Panc1 (cell line): ENCODE results near the gene MAP4K2. TPM values are rescaled to one million over a fixed set of nuclear protein-coding genes. Genes with fewer than 3 reads are reported as not detected.

Source experiments
- ATAC-seq: fragments of 200-7000 bp; cut with Tn5 transposase; 2 replicates; pipeline ENCODE4 v1.9.1; 2020; ENCODE audit warnings: mild to moderate bottlenecking, moderate library complexity
- BruUV-seq: library from RNA; stranded (reverse); fragments of 400-500 nt; replicated peaks from 2 replicates; lab custom pipeline; 2021; lab: Mats Ljungman, UMichigan
- CTCF ChIA-PET: fragments of 300-600 bp; sonication (Branson Sonifier 250); formaldehyde crosslinking; loops from one replicate; lab custom pipeline; 2022; ENCODE audit warnings: antibody characterized with exemption; lab: Charles Lee
- POLR2A ChIA-PET: fragments of 300-600 bp; sonication (Branson Sonifier 250); formaldehyde crosslinking; loops from one replicate; lab custom pipeline; 2022; ENCODE audit warnings: antibody characterized with exemption; lab: Charles Lee
- DNase-seq: peaks from one replicate; pipeline ENCODE4 v3.0.0-alpha.2; 2010; ENCODE audit warnings: low read depth, low spot score
- H3K27ac ChIP-seq: 2 replicates; pipeline ENCODE4 v1.5.1; 2011; ENCODE audit warnings: mild to moderate bottlenecking, low read length, inconsistent platforms
- H3K27me3 ChIP-seq: fragments of 200-500 bp; sonication (Bioruptor generic); 2 replicates; pipeline ENCODE4 v1.6.0; 2014; ENCODE audit warnings: low read length, inconsistent platforms; ENCODE audit not compliant: control insufficient read depth, insufficient read depth
- H3K36me3 ChIP-seq: fragments of 200-500 bp; sonication (Bioruptor generic); 2 replicates; pipeline ENCODE4 v1.5.1; 2014; ENCODE audit warnings: inconsistent platforms, mild to moderate bottlenecking, low read length, moderate library complexity; ENCODE audit not compliant: control insufficient read depth, insufficient read depth
- H3K4me1 ChIP-seq: 2 replicates; pipeline ENCODE4 v1.5.1; 2011; ENCODE audit warnings: inconsistent platforms, mild to moderate bottlenecking, low read length, moderate library complexity; ENCODE audit not compliant: control insufficient read depth, insufficient read depth
- H3K4me3 ChIP-seq, 2 experiments: 2 replicates each; pipeline ENCODE4 v1.5.1; 2011 to 2012; ENCODE audit warnings: low read depth in 2 of 2, low read length in 2 of 2, mild to moderate bottlenecking in 2 of 2, inconsistent platforms in 1 of 2, moderate library complexity in 1 of 2
- H3K9me3 ChIP-seq: fragments of 200-500 bp; sonication (Bioruptor generic); 2 replicates; pipeline ENCODE4 v1.5.1; 2014; ENCODE audit warnings: low read depth, mild to moderate bottlenecking, inconsistent platforms, low read length, moderate library complexity; ENCODE audit not compliant: control insufficient read depth, insufficient read depth
- POLR2AphosphoS5 ChIP-seq: IDR thresholded peaks from 2 replicates; pipeline ENCODE4 v1.6.1; 2012; ENCODE audit warnings: mild to moderate bottlenecking, low read depth, low read length, moderate library complexity
- SIN3A ChIP-seq: IDR thresholded peaks from 2 replicates; pipeline ENCODE4 v1.6.1; 2012; ENCODE audit warnings: low read depth, mild to moderate bottlenecking, low read length, moderate library complexity, borderline replicate concordance; ENCODE audit not compliant: insufficient read depth
- TCF7L2 ChIP-seq: IDR thresholded peaks from 2 replicates; pipeline ENCODE4 v1.6.1; 2011; ENCODE audit warnings: mild to moderate bottlenecking, low read depth, low read length, inconsistent platforms
- in situ Hi-C: cut with HindIII; loops from 2 replicates; pipeline ENCODE4 v1.10.0; 2016; ENCODE audit warnings: low sequenced_read_pairs, low pct_unique_long_range_greater_than_20kb
- intact Hi-C: fragments of 100-400 bp; cut with micrococcal nuclease; formaldehyde crosslinking; loops from one replicate; pipeline ENCODE4 v1.10.0; 2022; ENCODE audit not compliant: unreplicated experiment
- total RNA-seq: library from RNA; stranded (reverse); gene quantifications from one replicate; pipeline ENCODE4 v1.2.1, GENCODE V29; 2021; ENCODE audit not compliant: unreplicated experiment
- TF ChIP-seq, protein P1 (sequence below), 2 experiments: IDR thresholded peaks; 2 replicates each; pipeline ENCODE4 v1.6.1; 2011 to 2012; ENCODE audit warnings: low read depth in 2 of 2, control low read depth in 1 of 2, low read length in 1 of 2, mild to moderate bottlenecking in 1 of 2, moderate library complexity in 1 of 2; ENCODE audit not compliant: insufficient read depth in 1 of 2
- TF ChIP-seq, protein P2 (sequence below): fragments of 450-650 bp; IDR thresholded peaks from 2 replicates; pipeline ENCODE4 v1.5.1; 2017; ENCODE audit warnings: mild to moderate bottlenecking

MAP4K2 gene
- total RNA-seq, 1 experiment from 2014 or later = 46.4 TPM

GRCh38 chr11:64838600-64839334, 35.8 kb upstream of the MAP4K2 start:
- DNase-seq (no peak), ATAC-seq (no peak)
- in situ Hi-C loops (no loop called here), intact Hi-C loops (no loop called here)
- CTCF ChIA-PET = no interaction called here
- TF ChIP-seq, protein P1, sequence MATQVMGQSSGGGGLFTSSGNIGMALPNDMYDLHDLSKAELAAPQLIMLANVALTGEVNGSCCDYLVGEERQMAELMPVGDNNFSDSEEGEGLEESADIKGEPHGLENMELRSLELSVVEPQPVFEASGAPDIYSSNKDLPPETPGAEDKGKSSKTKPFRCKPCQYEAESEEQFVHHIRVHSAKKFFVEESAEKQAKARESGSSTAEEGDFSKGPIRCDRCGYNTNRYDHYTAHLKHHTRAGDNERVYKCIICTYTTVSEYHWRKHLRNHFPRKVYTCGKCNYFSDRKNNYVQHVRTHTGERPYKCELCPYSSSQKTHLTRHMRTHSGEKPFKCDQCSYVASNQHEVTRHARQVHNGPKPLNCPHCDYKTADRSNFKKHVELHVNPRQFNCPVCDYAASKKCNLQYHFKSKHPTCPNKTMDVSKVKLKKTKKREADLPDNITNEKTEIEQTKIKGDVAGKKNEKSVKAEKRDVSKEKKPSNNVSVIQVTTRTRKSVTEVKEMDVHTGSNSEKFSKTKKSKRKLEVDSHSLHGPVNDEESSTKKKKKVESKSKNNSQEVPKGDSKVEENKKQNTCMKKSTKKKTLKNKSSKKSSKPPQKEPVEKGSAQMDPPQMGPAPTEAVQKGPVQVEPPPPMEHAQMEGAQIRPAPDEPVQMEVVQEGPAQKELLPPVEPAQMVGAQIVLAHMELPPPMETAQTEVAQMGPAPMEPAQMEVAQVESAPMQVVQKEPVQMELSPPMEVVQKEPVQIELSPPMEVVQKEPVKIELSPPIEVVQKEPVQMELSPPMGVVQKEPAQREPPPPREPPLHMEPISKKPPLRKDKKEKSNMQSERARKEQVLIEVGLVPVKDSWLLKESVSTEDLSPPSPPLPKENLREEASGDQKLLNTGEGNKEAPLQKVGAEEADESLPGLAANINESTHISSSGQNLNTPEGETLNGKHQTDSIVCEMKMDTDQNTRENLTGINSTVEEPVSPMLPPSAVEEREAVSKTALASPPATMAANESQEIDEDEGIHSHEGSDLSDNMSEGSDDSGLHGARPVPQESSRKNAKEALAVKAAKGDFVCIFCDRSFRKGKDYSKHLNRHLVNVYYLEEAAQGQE (IDR thresholded peaks at IDR 0.05; ENCODE audit: insufficient read depth in 1 of 2, low read depth in 2 of 2, low read length in 1 of 2) = no peak
- TF ChIP-seq TCF7L2 = no peak
- no peak for TF ChIP-seq SIN3A
- no peak for TF ChIP-seq POLR2AphosphoS5
- TF ChIP-seq, protein P2, sequence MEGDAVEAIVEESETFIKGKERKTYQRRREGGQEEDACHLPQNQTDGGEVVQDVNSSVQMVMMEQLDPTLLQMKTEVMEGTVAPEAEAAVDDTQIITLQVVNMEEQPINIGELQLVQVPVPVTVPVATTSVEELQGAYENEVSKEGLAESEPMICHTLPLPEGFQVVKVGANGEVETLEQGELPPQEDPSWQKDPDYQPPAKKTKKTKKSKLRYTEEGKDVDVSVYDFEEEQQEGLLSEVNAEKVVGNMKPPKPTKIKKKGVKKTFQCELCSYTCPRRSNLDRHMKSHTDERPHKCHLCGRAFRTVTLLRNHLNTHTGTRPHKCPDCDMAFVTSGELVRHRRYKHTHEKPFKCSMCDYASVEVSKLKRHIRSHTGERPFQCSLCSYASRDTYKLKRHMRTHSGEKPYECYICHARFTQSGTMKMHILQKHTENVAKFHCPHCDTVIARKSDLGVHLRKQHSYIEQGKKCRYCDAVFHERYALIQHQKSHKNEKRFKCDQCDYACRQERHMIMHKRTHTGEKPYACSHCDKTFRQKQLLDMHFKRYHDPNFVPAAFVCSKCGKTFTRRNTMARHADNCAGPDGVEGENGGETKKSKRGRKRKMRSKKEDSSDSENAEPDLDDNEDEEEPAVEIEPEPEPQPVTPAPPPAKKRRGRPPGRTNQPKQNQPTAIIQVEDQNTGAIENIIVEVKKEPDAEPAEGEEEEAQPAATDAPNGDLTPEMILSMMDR = no peak
- H3K27me3 ChIP-seq = no peaks in the 10 kb centered on the region
- no peaks in the 10 kb centered on the region for H3K9me3 ChIP-seq
- H3K36me3 ChIP-seq = no peaks in the 10 kb centered on the region; the same call in 1 of the 2 replicates
- H3K4me3 ChIP-seq = no peak overlapping the region
- no TSS peak for BruUV-seq
- no peak overlapping the region for H3K27ac ChIP-seq
- H3K4me1 ChIP-seq = peaks cover 34% of the 10 kb centered on the region
- POLR2A ChIA-PET = interaction anchor here (0.6 kb wide), 1 partner anchor 31 kb away, joined by 19 read pairs; no protein-coding TSS in a partner anchor

GRCh38 chr11:64837887-64838351, 34.9 kb upstream of the MAP4K2 start:
- DNase-seq = no peak
- Histone ChIP-seq H3K27ac (no peak overlapping the region), H3K9me3 (no peaks in the 10 kb centered on the region), H3K36me3 (no peaks in the 10 kb centered on the region), H3K4me3 (no peak overlapping the region), H3K27me3 (no peaks in the 10 kb centered on the region), H3K4me1 (peaks cover 27% of the 10 kb centered on the region)
- no peak for ATAC-seq
- intact Hi-C loops (no loop called here), in situ Hi-C loops (no loop called here)
- no TSS peak for BruUV-seq
- ChIA-PET POLR2A (interaction anchor here (0.6 kb wide), 1 partner anchor 31 kb away, joined by 19 read pairs; no protein-coding TSS in a partner anchor), CTCF (no interaction called here)
- TF ChIP-seq POLR2AphosphoS5 (no peak), SIN3A (no peak), TCF7L2 (no peak)
- TF ChIP-seq, protein P2 = no peak
- TF ChIP-seq, protein P1 (IDR thresholded peaks at IDR 0.05; ENCODE audit: insufficient read depth in 1 of 2, low read depth in 2 of 2, low read length in 1 of 2) = no peak
